K562 (cell line): ENCODE data around the gene CHRNA9. TPM values are rescaled to one million over a fixed set of nuclear protein-coding genes. Genes with fewer than 3 reads are reported as not detected.

Experiments used
- BHLHE40 ChIP-seq: IDR thresholded peaks from 2 replicates; pipeline ENCODE4 v1.6.1; 2011; ENCODE audit warnings: low read length, improper control_type of control experiment
- CBFA2T3 ChIP-seq: fragments of 450-650 bp; IDR thresholded peaks from 2 replicates; pipeline ENCODE4 v1.6.1; 2017
- GTF2A2 ChIP-seq: IDR thresholded peaks from 2 replicates; pipeline ENCODE4 v1.6.1; 2016; ENCODE audit warnings: mild to moderate bottlenecking, missing genetic modification characterization, missing compliant biosample characterization
- HDAC1 ChIP-seq, 2 experiments: fragments of 450-650 bp; IDR thresholded peaks; 2 replicates each; pipeline ENCODE4 v1.6.1; 2016 to 2017; ENCODE audit warnings: inconsistent platforms in 1 of 2, mild to moderate bottlenecking in 1 of 2, moderate library complexity in 1 of 2
- HDAC8 ChIP-seq: fragments of 450-650 bp; IDR thresholded peaks from 2 replicates; pipeline ENCODE4 v1.6.1; 2016; ENCODE audit warnings: mild to moderate bottlenecking, missing genetic modification characterization, moderate library complexity, missing compliant biosample characterization
- NR2F6 ChIP-seq: fragments of 450-650 bp; formaldehyde crosslinking; IDR thresholded peaks from 2 replicates; pipeline ENCODE4 v1.4.0; 2020; ENCODE audit warnings: mild to moderate bottlenecking
- PTRF ChIP-seq: fragments of 450-650 bp; IDR thresholded peaks from 2 replicates; pipeline ENCODE4 v1.6.1; 2016; ENCODE audit warnings: mild to moderate bottlenecking, missing genetic modification characterization, missing compliant biosample characterization
- RAD51 ChIP-seq: fragments of 450-650 bp; IDR thresholded peaks from 2 replicates; pipeline ENCODE4 v1.7.1; 2016; ENCODE audit warnings: low read depth, mild to moderate bottlenecking, borderline replicate concordance
- SAP30 ChIP-seq: fragments of 200-600 bp; sonication (generic); IDR thresholded peaks from 2 replicates; pipeline ENCODE4 v1.6.1; 2012; ENCODE audit warnings: borderline replicate concordance, low read depth, mild to moderate bottlenecking, moderate library complexity, low read length, control low read depth, inconsistent platforms; ENCODE audit not compliant: insufficient read depth, poor library complexity, severe bottlenecking
- SMAD4 ChIP-seq: fragments of 250-450 bp; sonication (Bioruptor Pico); conservative IDR thresholded peaks from 2 replicates; pipeline ENCODE4 v1.8.0; 2021; ENCODE audit warnings: inconsistent platforms, mild to moderate bottlenecking, moderate library complexity
- TAF1 ChIP-seq: IDR thresholded peaks from 2 replicates; pipeline ENCODE4 v1.6.1; 2011; ENCODE audit warnings: mild to moderate bottlenecking, low read length, moderate library complexity; ENCODE audit not compliant: insufficient read depth, control insufficient read depth, severe bottlenecking; ENCODE audit errors: extremely low read depth
- TBL1XR1 ChIP-seq, 2 experiments: IDR thresholded peaks; 2 replicates each; pipeline ENCODE4 v1.6.1; 2012; ENCODE audit warnings: improper control_type of control experiment in 2 of 2, low read length in 2 of 2, mild to moderate bottlenecking in 1 of 2
- XRCC3 ChIP-seq: fragments of 450-650 bp; IDR thresholded peaks from 2 replicates; pipeline ENCODE4 v1.6.1; 2017; ENCODE audit warnings: mild to moderate bottlenecking, moderate library complexity
- ZNF140 ChIP-seq: fragments of 250-450 bp; sonication (Bioruptor Pico); IDR thresholded peaks from 2 replicates; pipeline ENCODE4 v1.8.0; 2021; ENCODE audit warnings: moderate library complexity, mild to moderate bottlenecking, inconsistent platforms
- ZNF586 ChIP-seq: fragments of 450-650 bp; formaldehyde crosslinking; conservative IDR thresholded peaks from 2 replicates; pipeline ENCODE4 v1.4.0; 2020; ENCODE audit warnings: mild to moderate bottlenecking, moderate library complexity
- ZNF830 ChIP-seq: fragments of 250-450 bp; sonication (Bioruptor Pico); IDR thresholded peaks from 2 replicates; pipeline ENCODE4 v1.5.0; 2021; ENCODE audit warnings: mild to moderate bottlenecking
- polyA plus RNA-seq, 8 experiments: library from polyadenylated mRNA; depleted of rRNA in 4 of 8; stranded (reverse) in 5 of 8; unstranded in 3 of 8; fragments of >200 nt; fragmentation: Nextera tagmentation in 2 of 8; fragmentation: Illumina TruSeq in 1 of 8; extraction: Ambion mirVana in 2 of 8; extraction: Trizol in 1 of 8; gene quantifications; 2 replicates each; pipeline versions ENCODE4 v1.2.1 to v1.2.3, GENCODE V29; 2011 to 2014; ENCODE audit warnings: inconsistent platforms in 1 of 8, missing spikeins in 1 of 8
- total RNA-seq, 7 experiments: library from RNA; depleted of rRNA in 6 of 7; stranded (reverse); fragments of >200 nt in 6 of 7; fragmentation: Illumina TruSeq in 2 of 7; extraction: Trizol in 2 of 7; gene quantifications; 2 replicates each; pipeline versions ENCODE4 v1.2.1 to v1.2.3, GENCODE V29; 2011 to 2021; ENCODE audit warnings: low replicate concordance in 1 of 7
- TF ChIP-seq, protein P1 (sequence below), 2 experiments: fragments of 450-650 bp; IDR thresholded peaks; 2 replicates each; pipeline ENCODE4 v1.6.1; 2018; ENCODE audit warnings: mild to moderate bottlenecking in 2 of 2, low read depth in 1 of 2; ENCODE audit not compliant: partially characterized antibody in 2 of 2
- TF ChIP-seq, protein P2 (sequence below): sonication (generic); formaldehyde crosslinking; IDR thresholded peaks from 2 replicates; pipeline ENCODE4 v1.9.0; 2022; ENCODE audit warnings: mild to moderate bottlenecking, missing genetic modification reagents
- TF ChIP-seq, protein P3 (sequence below): fragments of 250-450 bp; sonication (Bioruptor Pico); IDR thresholded peaks from 2 replicates; pipeline ENCODE4 v1.5.1; 2021; ENCODE audit warnings: mild to moderate bottlenecking
- TF ChIP-seq, protein P4 (sequence below): fragments of 250-450 bp; sonication (Bioruptor Pico); IDR thresholded peaks from 2 replicates; pipeline ENCODE4 v1.5.0; 2020; ENCODE audit warnings: mild to moderate bottlenecking, borderline replicate concordance

CHRNA9 gene
- total and polyA plus RNA-seq, 9 of the 15 experiments (the other 6 are each of a cell fraction or from before 2014, with no cell fraction given): not detected

DNA sequence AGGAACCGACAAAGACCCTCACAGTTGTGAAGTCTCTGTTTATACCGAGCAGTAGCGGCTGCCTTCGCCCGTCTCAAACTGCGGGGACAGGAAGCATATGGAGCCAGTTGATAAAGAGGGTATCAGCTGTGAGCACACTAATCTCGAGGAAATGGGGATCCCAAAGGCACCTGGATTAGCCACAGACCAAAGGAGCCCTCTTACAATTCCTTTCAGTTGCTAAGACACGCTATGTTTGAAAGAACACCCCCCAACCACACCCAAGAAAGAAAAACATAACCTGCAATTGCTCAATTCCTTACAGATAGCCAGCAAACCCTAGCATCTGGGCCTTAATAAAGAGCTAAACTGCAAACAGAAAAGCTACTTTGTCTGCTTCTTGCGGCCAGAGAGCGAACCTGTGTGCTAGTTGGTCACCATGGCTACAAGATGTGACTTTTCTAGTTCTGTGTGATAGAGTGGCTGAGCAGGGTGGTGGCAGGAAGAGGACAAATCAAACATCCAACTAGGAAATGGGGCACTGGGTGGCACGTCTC lies 23.3 kb upstream of the CHRNA9 start (continued):
- TF ChIP-seq, protein P1, sequence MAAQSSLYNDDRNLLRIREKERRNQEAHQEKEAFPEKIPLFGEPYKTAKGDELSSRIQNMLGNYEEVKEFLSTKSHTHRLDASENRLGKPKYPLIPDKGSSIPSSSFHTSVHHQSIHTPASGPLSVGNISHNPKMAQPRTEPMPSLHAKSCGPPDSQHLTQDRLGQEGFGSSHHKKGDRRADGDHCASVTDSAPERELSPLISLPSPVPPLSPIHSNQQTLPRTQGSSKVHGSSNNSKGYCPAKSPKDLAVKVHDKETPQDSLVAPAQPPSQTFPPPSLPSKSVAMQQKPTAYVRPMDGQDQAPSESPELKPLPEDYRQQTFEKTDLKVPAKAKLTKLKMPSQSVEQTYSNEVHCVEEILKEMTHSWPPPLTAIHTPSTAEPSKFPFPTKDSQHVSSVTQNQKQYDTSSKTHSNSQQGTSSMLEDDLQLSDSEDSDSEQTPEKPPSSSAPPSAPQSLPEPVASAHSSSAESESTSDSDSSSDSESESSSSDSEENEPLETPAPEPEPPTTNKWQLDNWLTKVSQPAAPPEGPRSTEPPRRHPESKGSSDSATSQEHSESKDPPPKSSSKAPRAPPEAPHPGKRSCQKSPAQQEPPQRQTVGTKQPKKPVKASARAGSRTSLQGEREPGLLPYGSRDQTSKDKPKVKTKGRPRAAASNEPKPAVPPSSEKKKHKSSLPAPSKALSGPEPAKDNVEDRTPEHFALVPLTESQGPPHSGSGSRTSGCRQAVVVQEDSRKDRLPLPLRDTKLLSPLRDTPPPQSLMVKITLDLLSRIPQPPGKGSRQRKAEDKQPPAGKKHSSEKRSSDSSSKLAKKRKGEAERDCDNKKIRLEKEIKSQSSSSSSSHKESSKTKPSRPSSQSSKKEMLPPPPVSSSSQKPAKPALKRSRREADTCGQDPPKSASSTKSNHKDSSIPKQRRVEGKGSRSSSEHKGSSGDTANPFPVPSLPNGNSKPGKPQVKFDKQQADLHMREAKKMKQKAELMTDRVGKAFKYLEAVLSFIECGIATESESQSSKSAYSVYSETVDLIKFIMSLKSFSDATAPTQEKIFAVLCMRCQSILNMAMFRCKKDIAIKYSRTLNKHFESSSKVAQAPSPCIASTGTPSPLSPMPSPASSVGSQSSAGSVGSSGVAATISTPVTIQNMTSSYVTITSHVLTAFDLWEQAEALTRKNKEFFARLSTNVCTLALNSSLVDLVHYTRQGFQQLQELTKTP (IDR thresholded peaks at IDR 0.05; ENCODE audit: low read depth in 1 of 2, partially characterized antibody in 2 of 2): peak in 1 of 2 experiments; percentile 16
- TF ChIP-seq SMAD4 (peak; percentile 84), TBL1XR1 (IDR thresholded peaks at IDR 0.05; ENCODE audit: low read length in 2 of 2) (peak; percentile 49 to 52; a peak in 2 of 4 replicates), BHLHE40 (no peak), XRCC3 (no peak), TAF1 (no peak), RAD51 (no peak), ZNF586 (CRISPR knock-in tag) (no peak), ZNF140 (CRISPR knock-in tag) (no peak), HDAC8 (tag) (no peak), ZNF830 (CRISPR knock-in tag) (no peak), GTF2A2 (tag) (no peak), HDAC1 (IDR thresholded peaks at IDR 0.05) (no peak), PTRF (tag) (no peak), NR2F6 (CRISPR knock-in tag) (no peak), CBFA2T3 (peak; percentile 95), SAP30 (no peak)
- TF ChIP-seq, protein P2, sequence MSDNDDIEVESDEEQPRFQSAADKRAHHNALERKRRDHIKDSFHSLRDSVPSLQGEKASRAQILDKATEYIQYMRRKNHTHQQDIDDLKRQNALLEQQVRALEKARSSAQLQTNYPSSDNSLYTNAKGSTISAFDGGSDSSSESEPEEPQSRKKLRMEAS: no peak
- TF ChIP-seq, protein P3, sequence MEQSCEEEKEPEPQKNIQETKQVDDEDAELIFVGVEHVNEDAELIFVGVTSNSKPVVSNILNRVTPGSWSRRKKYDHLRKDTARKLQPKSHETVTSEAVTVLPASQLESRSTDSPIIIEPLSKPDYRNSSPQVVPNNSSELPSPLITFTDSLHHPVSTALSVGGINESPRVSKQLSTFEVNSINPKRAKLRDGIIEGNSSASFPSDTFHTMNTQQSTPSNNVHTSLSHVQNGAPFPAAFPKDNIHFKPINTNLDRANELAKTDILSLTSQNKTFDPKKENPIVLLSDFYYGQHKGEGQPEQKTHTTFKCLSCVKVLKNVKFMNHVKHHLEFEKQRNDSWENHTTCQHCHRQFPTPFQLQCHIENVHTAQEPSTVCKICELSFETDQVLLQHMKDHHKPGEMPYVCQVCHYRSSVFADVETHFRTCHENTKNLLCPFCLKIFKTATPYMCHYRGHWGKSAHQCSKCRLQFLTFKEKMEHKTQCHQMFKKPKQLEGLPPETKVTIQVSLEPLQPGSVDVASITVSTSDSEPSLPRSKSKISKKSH: no peak
- TF ChIP-seq, protein P4, sequence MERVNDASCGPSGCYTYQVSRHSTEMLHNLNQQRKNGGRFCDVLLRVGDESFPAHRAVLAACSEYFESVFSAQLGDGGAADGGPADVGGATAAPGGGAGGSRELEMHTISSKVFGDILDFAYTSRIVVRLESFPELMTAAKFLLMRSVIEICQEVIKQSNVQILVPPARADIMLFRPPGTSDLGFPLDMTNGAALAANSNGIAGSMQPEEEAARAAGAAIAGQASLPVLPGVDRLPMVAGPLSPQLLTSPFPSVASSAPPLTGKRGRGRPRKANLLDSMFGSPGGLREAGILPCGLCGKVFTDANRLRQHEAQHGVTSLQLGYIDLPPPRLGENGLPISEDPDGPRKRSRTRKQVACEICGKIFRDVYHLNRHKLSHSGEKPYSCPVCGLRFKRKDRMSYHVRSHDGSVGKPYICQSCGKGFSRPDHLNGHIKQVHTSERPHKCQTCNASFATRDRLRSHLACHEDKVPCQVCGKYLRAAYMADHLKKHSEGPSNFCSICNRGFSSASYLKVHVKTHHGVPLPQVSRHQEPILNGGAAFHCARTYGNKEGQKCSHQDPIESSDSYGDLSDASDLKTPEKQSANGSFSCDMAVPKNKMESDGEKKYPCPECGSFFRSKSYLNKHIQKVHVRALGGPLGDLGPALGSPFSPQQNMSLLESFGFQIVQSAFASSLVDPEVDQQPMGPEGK (CRISPR knock-in tag): no peak
